ENCODE data around the gene NLRP9. TPM values are rescaled to one million over a fixed set of nuclear protein-coding genes. Genes with fewer than 3 reads are reported as not detected.

Gene NLRP9
- total RNA-seq, 1 donor from 2014 or later = not detected

DNA sequence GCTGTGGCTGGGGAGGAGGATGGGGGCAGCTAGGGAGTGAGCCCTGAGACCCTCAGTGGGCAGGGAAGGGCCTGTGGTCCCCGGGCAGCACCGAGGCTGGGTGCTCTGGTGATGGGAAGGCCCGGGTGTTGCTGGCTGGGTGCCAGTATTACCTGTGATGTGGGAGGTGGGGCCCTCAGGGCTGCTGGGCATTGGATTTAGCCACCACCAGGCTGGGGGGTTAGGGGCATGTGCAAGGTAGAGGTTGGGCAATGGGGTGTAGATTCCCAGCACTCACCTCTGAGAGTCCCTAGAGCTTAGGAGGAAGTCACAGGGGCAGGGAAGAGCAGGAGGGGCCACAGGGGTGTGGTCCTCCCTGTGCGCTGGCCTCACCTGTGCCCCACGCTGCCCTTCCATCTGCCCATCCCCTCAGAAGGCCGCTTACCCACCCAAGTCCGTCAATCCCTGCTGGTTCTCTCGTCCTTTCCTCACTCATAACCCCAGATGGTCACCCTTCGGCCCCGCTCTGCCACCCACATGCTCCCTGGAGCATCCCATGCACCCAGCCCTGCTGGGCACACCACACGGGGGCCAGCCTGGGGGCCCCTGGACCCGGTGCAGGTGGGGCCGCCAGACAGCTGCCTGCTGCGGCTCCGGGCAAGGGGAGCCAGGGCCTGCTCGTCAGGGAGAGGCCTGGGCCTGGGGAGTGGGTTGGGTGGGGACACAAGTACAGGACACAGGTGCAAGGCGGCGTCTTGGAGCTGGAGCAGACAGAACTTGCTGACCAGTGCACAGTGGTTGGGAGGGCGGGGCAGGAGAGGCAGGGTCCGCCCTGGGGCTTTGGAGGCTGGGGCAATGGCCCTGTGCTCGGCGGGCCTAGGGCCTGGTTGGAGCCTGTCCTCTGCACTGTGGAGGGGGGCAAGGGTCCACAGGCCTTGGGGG, 50.7 kb downstream of the NLRP9 start:
- H3K4me3 Mint-ChIP-seq = no peak overlapping the region
- DNase-seq (ENCODE audit: low spot score in 2 of 2, unreplicated experiment in 2 of 2) = no peak
- no peaks in the 10 kb centered on the region for H3K4me1 Mint-ChIP-seq
- H3K36me3 Mint-ChIP-seq = peaks cover 11% of the 10 kb centered on the region
- TF ChIP-seq, protein P1, sequence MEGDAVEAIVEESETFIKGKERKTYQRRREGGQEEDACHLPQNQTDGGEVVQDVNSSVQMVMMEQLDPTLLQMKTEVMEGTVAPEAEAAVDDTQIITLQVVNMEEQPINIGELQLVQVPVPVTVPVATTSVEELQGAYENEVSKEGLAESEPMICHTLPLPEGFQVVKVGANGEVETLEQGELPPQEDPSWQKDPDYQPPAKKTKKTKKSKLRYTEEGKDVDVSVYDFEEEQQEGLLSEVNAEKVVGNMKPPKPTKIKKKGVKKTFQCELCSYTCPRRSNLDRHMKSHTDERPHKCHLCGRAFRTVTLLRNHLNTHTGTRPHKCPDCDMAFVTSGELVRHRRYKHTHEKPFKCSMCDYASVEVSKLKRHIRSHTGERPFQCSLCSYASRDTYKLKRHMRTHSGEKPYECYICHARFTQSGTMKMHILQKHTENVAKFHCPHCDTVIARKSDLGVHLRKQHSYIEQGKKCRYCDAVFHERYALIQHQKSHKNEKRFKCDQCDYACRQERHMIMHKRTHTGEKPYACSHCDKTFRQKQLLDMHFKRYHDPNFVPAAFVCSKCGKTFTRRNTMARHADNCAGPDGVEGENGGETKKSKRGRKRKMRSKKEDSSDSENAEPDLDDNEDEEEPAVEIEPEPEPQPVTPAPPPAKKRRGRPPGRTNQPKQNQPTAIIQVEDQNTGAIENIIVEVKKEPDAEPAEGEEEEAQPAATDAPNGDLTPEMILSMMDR (IDR thresholded peaks at IDR 0.05; ENCODE audit: unreplicated experiment) = no peak
- H3K27ac Mint-ChIP-seq = peak overlapping the region; percentile 26
- no peaks in the 10 kb centered on the region for H3K27me3 Mint-ChIP-seq (ENCODE audit: low read depth)
- H3K9me3 Mint-ChIP-seq = no peaks in the 10 kb centered on the region

DNA sequence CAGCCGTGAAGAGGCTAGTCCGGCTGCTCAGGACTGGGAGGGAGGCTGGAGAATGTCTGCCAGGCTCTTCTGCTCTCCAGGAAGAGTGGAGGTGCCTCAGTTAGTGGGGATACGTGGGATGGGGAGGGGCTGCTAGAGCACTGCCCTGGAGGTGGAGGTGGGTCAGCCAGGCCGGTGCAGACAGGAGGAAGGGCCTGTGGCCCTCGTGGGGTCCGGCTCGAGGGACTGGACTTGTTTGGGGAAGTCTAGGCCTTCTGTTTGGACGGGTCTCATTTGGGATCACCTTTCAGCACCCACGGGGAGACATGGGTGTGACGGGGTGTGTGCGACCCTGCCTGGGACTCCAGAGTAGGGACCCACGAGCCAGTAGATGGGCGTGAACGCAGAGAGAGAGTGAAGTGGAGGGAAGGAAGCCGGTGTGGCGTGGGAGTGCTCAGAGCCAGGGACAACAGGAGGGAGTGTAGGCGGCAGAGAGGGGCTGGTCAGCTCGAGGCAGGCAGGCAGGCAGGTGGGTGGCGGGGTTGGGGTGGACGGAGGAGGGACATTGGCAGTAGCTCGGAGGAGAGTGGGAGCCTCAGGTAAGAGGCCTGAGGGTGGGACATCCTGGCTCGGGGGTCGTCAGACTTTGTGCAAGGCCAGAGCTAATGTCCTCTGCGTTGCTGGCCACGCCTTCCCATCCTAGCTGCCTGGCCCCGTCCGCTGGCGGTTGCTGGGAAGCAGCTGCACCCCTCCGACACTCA, 51.7 kb downstream of the NLRP9 start:
- H3K36me3 Mint-ChIP-seq = peaks cover 13% of the 10 kb centered on the region
- no peak for DNase-seq (ENCODE audit: low spot score in 2 of 2, unreplicated experiment in 2 of 2)
- no peaks in the 10 kb centered on the region for H3K4me1 Mint-ChIP-seq
- H3K9me3 Mint-ChIP-seq = no peaks in the 10 kb centered on the region
- H3K27me3 Mint-ChIP-seq (ENCODE audit: low read depth) = no peaks in the 10 kb centered on the region
- H3K27ac Mint-ChIP-seq = no peak overlapping the region
- TF ChIP-seq, protein P1 (IDR thresholded peaks at IDR 0.05; ENCODE audit: unreplicated experiment) = no peak
- H3K4me3 Mint-ChIP-seq = no peak overlapping the region

DNA sequence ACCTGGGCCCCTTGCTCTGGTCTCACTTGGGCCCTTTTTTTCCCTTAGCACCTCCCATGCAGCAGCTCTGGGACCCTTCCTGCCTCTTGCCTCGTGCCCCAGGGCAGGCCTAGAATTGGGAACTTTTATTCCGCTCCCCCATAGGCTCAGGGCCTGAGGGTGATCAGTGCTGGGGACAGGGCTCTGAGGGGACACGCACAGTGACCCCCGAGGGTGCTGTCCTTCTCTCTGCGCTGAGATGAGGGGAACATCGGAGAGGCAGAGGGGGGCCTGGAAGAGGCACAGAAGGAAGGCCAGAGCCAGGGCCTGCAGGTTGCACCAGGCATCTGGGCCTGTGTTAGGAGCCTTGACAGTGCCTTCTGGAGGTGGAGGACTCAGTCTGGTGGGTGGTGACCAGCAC, 52.4 kb downstream of the NLRP9 start:
- no peak for DNase-seq (ENCODE audit: low spot score in 2 of 2, unreplicated experiment in 2 of 2)
- Mint-ChIP-seq H3K9me3 (no peaks in the 10 kb centered on the region), H3K4me3 (no peak overlapping the region), H3K27ac (no peak overlapping the region), H3K4me1 (no peaks in the 10 kb centered on the region), H3K36me3 (peaks cover 13% of the 10 kb centered on the region), H3K27me3 (ENCODE audit: low read depth) (no peaks in the 10 kb centered on the region)
- TF ChIP-seq, protein P1 (IDR thresholded peaks at IDR 0.05; ENCODE audit: unreplicated experiment) = no peak

DNA sequence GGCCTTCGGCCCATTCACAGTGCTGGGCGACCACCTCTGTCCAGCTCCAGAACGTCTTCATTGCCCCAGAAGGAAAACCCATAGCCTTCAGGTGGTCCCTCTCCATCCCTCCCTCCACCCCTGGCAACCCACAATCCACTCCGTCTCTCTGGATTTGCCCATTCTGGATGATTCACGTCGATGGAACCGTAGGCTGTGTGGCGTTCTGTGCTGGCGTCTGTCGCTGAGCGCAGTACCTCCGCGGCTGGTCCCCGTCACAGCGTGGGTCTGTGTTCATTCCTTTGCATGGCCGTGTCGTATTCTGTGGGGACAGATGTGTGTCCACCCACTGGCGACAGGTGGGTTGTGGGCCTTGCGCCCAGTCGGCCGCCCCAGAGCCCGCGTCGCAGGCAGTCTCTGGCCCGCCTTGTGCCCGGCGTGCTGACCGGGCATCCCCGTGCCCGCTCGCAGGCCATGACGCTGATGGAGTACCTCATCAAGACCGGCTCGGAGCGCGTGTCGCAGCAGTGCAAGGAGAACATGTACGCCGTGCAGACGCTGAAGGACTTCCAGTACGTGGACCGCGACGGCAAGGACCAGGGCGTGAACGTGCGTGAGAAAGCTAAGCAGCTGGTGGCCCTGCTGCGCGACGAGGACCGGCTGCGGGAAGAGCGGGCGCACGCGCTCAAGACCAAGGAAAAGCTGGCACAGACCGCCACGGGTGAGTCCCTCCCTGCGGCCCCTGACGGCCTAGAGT, 53.1 kb downstream of the NLRP9 start:
- Mint-ChIP-seq H3K4me3 (no peak overlapping the region), H3K4me1 (no peaks in the 10 kb centered on the region), H3K36me3 (peaks cover 19% of the 10 kb centered on the region), H3K27me3 (ENCODE audit: low read depth) (no peaks in the 10 kb centered on the region), H3K27ac (no peak overlapping the region), H3K9me3 (no peaks in the 10 kb centered on the region)
- TF ChIP-seq, protein P1 (IDR thresholded peaks at IDR 0.05; ENCODE audit: unreplicated experiment) = no peak
- DNase-seq (ENCODE audit: low spot score in 2 of 2, unreplicated experiment in 2 of 2) = no peak

DNA sequence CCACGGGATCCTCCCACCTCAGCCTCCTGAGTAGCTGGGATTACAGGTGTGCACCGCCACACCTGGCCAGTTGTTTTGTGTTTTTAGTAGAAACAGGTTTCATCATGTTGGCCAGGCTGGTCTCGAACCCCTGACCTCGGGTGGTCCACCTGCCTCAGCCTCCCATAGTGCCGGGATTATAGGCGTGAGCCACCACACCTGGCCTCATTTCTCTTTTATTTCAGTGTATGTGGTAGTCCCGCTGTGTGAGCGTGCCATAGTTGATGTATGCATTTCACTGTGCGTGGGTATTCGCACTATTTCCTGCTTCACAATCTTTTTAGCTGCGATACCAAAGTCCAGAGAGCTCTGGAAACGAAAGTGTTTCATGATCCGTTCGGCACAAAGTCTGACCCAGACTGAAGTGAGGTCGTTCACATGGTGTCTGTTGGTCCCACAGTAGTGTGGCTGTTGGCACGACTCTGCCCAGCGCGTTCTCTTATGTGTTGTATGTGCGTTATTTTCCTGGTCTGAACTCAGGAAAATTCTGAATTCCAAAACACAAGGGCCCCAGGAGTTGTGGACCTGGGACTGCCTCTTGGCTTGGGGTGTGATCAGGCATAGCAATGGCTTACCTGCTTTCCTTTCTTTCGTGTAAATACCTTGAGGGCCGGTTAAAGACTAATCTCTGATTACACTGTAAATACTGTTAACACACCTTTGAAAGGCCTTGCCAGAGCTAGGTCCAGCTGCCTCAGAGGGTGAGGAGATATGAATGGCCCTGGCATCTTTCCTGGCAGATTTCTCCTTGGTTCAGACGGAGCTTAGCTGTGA, 54.5 kb downstream of the NLRP9 start:
- no peak overlapping the region for H3K4me3 Mint-ChIP-seq

More for the DNA sequence above, 54.5 kb downstream of the NLRP9 start:
- DNase-seq (ENCODE audit: low spot score in 2 of 2, unreplicated experiment in 2 of 2) = no peak
- H3K27me3 Mint-ChIP-seq (ENCODE audit: low read depth) = no peaks in the 10 kb centered on the region
- no peaks in the 10 kb centered on the region for H3K9me3 Mint-ChIP-seq
- H3K36me3 Mint-ChIP-seq = peaks cover 19% of the 10 kb centered on the region
- TF ChIP-seq, protein P1 (IDR thresholded peaks at IDR 0.05; ENCODE audit: unreplicated experiment) = no peak
- no peak overlapping the region for H3K27ac Mint-ChIP-seq
- H3K4me1 Mint-ChIP-seq = no peaks in the 10 kb centered on the region
